ENCODE results near the gene DIAPH2. TPM values are rescaled to one million over a fixed set of nuclear protein-coding genes. Genes with fewer than 3 reads are reported as not detected.

The DIAPH2 gene
- total RNA-seq, 1 experiment from 2014 or later: 10.9 TPM

- TF ChIP-seq YY1 (IDR thresholded peaks at IDR 0.05; ENCODE audit: extremely low read depth, insufficient replicate concordance, low read depth, low read length): no peak
- no peak for TF ChIP-seq CTCF (IDR thresholded peaks at IDR 0.05 in 2 of 3, conservative IDR thresholded peaks at IDR 0.05 in 1 of 3; ENCODE audit: borderline replicate concordance in 1 of 3, insufficient read depth in 1 of 3, low read depth in 2 of 3, low read length in 2 of 3)
These were observed 576.0 kb downstream of the DIAPH2 start (continued) for GRCh38 chrX:97260679-97261078.

- H2AFZ ChIP-seq (ENCODE audit: low read depth, low read length, poor library complexity, severe bottlenecking): no peak overlapping the region
- no peaks in the 10 kb centered on the region for H3K9me2 ChIP-seq (ENCODE audit: insufficient read depth)
- H3K36me3 ChIP-seq (ENCODE audit: control insufficient read depth in 1 of 2, insufficient read depth in 2 of 2, low read length in 2 of 2): no peaks in the 10 kb centered on the region
- no peaks in the 10 kb centered on the region for H3K4me1 ChIP-seq (ENCODE audit: control insufficient read depth in 1 of 2, insufficient read depth in 2 of 2, low read length in 2 of 2)
- ChIA-PET POLR2A (no interaction called here), RAD21 (ENCODE audit: low non-redundant PET in 1 of 2, low total read pairs in 2 of 2, uncharacterized antibody in 2 of 2, unreplicated experiment in 2 of 2) (no interaction called here), CTCF (no interaction called here)
- DNase-seq (ENCODE audit: low read depth, low spot score): no peak
- intact Hi-C loops (cut with micrococcal nuclease): no loop called here
- H3K27me3 ChIP-seq (ENCODE audit: insufficient read depth, low read length): no peaks in the 10 kb centered on the region
- no peaks in the 10 kb centered on the region for H3K79me2 ChIP-seq (ENCODE audit: insufficient read depth, low read length)
- no peak overlapping the region for H3K27ac ChIP-seq (ENCODE audit: low read depth, low read length)
- H4K20me1 ChIP-seq (ENCODE audit: insufficient read depth): no peaks in the 10 kb centered on the region; the same call in 1 of the 2 replicates
- TF ChIP-seq ZBTB33 (IDR thresholded peaks at IDR 0.05; ENCODE audit: extremely low read depth, insufficient replicate concordance, low read length): no peak
- TF ChIP-seq MAX (IDR thresholded peaks at IDR 0.05): no peak
- TF ChIP-seq EZH2phosphoT487 (IDR thresholded peaks at IDR 0.05; ENCODE audit: borderline replicate concordance): no peak
- no peak for TF ChIP-seq JUND (IDR thresholded peaks at IDR 0.05)
- TF ChIP-seq ZNF274 (IDR thresholded peaks at IDR 0.05; ENCODE audit: low read depth, low read length): no peak
- no peak for TF ChIP-seq SIN3A (IDR thresholded peaks at IDR 0.05; ENCODE audit: low read depth)
- no peak for TF ChIP-seq EGR1 (IDR thresholded peaks at IDR 0.05; ENCODE audit: low read depth)
- H3K4me2 ChIP-seq (ENCODE audit: low read length): no peak overlapping the region
- no peak for ATAC-seq
- H3K9me3 ChIP-seq (ENCODE audit: control insufficient read depth in 1 of 2, insufficient read depth in 1 of 2, low read depth in 1 of 2, low read length in 2 of 2): no peaks in the 10 kb centered on the region
- H3K4me3 ChIP-seq (replicated peaks in 1 of 2; ENCODE audit: low read depth in 1 of 2, low read length in 2 of 2): no peak overlapping the region
- BruUV-seq (replicated peaks): no TSS peak
- H3K9ac ChIP-seq (ENCODE audit: low read length): no peak overlapping the region
These were observed 581.9 kb downstream of the DIAPH2 start for GRCh38 chrX:97266406-97267121.

All from HCT116 (cell line).